ENCODE measurements around the gene FHOD3.

The FHOD3 gene

DNA sequence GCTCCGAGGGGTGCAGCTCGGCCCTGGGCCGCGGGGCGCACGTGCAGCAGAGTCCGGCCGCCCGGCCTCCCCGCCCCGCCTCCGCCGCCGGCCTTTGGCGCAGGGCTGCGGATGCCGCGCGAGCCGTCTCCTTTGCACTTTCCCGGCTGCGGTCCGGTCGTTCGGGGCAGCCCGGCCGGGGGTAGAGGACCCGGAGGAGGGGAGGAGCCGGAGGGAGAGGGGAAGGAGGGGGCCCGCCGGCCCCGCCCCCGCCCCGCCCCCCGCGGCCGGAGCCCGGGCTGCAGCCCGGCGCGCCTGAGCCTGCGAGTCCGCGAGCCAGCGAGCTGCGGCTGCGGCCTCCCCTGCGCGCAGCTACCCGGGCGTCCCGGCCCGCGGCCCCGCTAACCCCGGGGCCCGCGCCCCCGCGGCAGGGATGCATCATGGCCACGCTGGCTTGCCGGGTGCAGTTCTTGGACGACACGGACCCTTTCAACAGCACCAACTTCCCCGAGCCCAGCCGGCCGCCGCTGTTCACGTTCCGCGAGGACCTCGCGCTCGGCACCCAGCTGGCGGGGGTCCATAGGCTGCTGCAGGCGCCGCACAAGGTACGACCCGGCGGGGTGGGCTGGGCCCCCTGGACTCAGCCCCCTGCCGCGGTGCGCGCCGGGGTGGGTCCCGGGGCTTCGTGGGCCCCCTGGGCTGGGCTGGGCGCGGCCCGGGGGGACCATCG, at the start of gene FHOD3:
FHOD3 (plus strand) TSS at position 297 of the 709 bp plus-strand sequence; CDS start at position 420, 123 bp downstream.
- DNase-seq: peak; percentile 39
- Mint-ChIP-seq H3K36me3 (ENCODE audit: low read depth) (no peaks in the 10 kb centered on the region), H3K4me3 (peak within 1 kb of the TSS; percentile 45)

GRCh38 chr18:36249392-36249791, 48.1 kb upstream of the FHOD3 start:
- H3K36me3 Mint-ChIP-seq (ENCODE audit: low read depth): no peaks in the 10 kb centered on the region
- H3K4me1 Mint-ChIP-seq (ENCODE audit: low read depth): no peaks in the 10 kb centered on the region
- H3K27ac Mint-ChIP-seq: no peak overlapping the region
- H3K27me3 Mint-ChIP-seq: peaks cover 70% of the 10 kb centered on the region
- H3K4me3 Mint-ChIP-seq: no peak overlapping the region
- no peak for DNase-seq
- peaks cover 10% of the 10 kb centered on the region for H3K9me3 Mint-ChIP-seq

More for the DNA sequence above, at the start of gene FHOD3:
- Mint-ChIP-seq H3K27ac (no peak within 1 kb of the TSS), H3K27me3 (peaks cover 33% of the 10 kb centered on the region), H3K4me1 (ENCODE audit: low read depth) (no peaks in the 10 kb centered on the region), H3K9me3 (no peaks in the 10 kb centered on the region)

DNA sequence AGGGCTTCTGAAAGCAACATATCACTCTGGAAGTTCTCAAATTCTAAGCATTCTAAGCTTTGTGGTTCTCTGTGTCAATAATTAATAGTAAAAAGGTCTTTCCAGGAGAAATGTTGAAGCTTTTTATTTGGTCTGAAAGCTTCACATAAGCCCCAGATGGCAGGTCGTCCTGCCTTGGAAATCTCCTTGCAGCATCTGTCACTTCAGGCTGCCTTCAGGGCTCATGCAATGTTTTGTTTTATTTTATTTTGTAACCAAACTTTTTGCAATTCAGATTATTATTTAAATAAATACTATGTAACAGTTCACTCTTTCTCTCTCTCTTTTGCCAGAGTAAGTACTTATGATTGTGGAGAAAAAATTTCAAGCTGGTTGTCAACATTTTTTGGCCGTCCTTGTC, 46.7 kb upstream of the FHOD3 start:
- no peak for DNase-seq
- no peak overlapping the region for H3K4me3 Mint-ChIP-seq
- H3K36me3 Mint-ChIP-seq (ENCODE audit: low read depth): no peaks in the 10 kb centered on the region
- no peak overlapping the region for H3K27ac Mint-ChIP-seq
- H3K4me1 Mint-ChIP-seq (ENCODE audit: low read depth): no peaks in the 10 kb centered on the region
- peaks cover 58% of the 10 kb centered on the region for H3K27me3 Mint-ChIP-seq
- H3K9me3 Mint-ChIP-seq: peaks cover 6% of the 10 kb centered on the region

GRCh38 chr18:36255072-36255698, 42.3 kb upstream of the FHOD3 start:
- Mint-ChIP-seq H3K4me3 (no peak overlapping the region), H3K4me1 (ENCODE audit: low read depth) (no peaks in the 10 kb centered on the region), H3K9me3 (no peaks in the 10 kb centered on the region), H3K27ac (no peak overlapping the region), H3K27me3 (peaks cover 21% of the 10 kb centered on the region), H3K36me3 (ENCODE audit: low read depth) (no peaks in the 10 kb centered on the region)
- DNase-seq: no peak

DNA sequence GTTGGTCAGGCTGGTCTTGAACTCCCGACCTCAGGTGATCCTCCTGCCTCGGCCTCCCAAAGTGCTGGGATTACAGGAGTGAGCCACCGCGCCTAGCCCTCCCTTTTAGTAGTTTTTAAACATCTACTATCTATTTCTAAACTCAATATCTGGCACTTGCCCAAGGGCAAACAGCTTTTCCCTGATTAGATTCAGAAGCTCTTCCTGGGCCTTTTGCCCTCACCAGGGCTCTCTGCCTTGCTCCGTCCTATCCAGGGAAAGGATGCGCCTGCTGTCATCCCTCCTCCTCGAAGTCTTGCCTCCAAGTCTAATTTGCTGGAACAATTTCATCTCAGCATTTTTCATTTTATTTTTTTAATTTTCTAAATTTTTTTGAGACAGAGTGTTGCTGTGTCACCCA, 41.4 kb upstream of the FHOD3 start:
- Mint-ChIP-seq H3K9me3 (no peaks in the 10 kb centered on the region), H3K4me3 (no peak overlapping the region), H3K27me3 (peaks cover 18% of the 10 kb centered on the region), H3K4me1 (ENCODE audit: low read depth) (no peaks in the 10 kb centered on the region), H3K27ac (no peak overlapping the region), H3K36me3 (ENCODE audit: low read depth) (no peaks in the 10 kb centered on the region)
- DNase-seq: no peak

GRCh38 chr18:36262971-36263370, 34.5 kb upstream of the FHOD3 start:
- Mint-ChIP-seq H3K27ac (no peak overlapping the region), H3K27me3 (no peaks in the 10 kb centered on the region), H3K4me1 (ENCODE audit: low read depth) (no peaks in the 10 kb centered on the region), H3K4me3 (no peak overlapping the region), H3K36me3 (ENCODE audit: low read depth) (no peaks in the 10 kb centered on the region), H3K9me3 (no peaks in the 10 kb centered on the region)
- DNase-seq: no peak

DNA sequence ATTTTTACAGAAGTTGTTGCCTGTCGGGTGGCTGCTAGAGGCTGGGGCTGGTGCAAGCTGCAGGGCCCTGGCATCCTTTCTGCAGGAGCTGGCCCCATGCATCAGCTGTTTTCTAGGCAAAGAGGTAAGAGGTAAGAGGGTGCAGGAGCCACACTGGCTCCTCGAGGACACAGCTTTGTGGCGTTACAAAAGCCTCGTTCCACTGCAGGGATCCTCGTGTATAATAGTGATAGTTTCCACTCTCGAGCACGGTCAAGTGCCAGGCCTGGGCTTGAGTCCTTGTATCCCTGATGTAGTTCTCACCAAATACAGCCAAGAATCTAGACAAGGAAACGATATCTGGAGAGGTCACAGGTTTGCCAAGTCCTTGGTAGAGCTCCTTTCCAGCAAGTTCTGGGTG, 33.2 kb upstream of the FHOD3 start:
- no peak overlapping the region for H3K4me3 Mint-ChIP-seq
- H3K9me3 Mint-ChIP-seq: no peaks in the 10 kb centered on the region
- no peaks in the 10 kb centered on the region for H3K36me3 Mint-ChIP-seq (ENCODE audit: low read depth)

DNA sequence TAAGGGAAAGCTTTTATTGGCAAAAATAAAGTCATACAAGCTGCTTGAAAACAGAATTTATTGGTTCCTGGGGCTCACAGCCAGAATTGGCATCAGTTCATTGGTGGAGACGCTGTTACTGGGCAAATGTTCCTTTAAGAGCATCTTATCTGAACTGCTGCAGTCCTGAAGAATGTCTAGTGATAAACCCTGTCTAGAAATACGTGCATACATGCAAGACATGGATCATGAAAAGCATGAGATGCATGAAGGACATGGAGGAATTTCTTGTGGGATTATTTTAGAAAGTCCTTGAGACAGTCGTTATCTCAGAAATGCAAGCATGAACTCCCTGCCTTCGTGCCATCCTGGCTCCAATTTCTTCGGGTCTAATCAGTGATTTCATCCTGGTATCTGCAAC, 32.5 kb upstream of the FHOD3 start:
- H3K4me1 Mint-ChIP-seq (ENCODE audit: low read depth): no peaks in the 10 kb centered on the region
- H3K27me3 Mint-ChIP-seq: peaks cover 6% of the 10 kb centered on the region
- H3K4me3 Mint-ChIP-seq: no peak overlapping the region
- no peaks in the 10 kb centered on the region for H3K36me3 Mint-ChIP-seq (ENCODE audit: low read depth)
- H3K9me3 Mint-ChIP-seq: no peaks in the 10 kb centered on the region
- no peak for DNase-seq
- no peak overlapping the region for H3K27ac Mint-ChIP-seq

More for the DNA sequence above, 33.2 kb upstream of the FHOD3 start:
- no peak for DNase-seq
- Mint-ChIP-seq H3K4me1 (ENCODE audit: low read depth) (no peaks in the 10 kb centered on the region), H3K27ac (no peak overlapping the region), H3K27me3 (no peaks in the 10 kb centered on the region)

- H3K27me3 Mint-ChIP-seq: peaks cover 12% of the 10 kb centered on the region
- no peaks in the 10 kb centered on the region for H3K4me1 Mint-ChIP-seq (ENCODE audit: low read depth)
- no peaks in the 10 kb centered on the region for H3K36me3 Mint-ChIP-seq (ENCODE audit: low read depth)
- no peak overlapping the region for H3K4me3 Mint-ChIP-seq
- H3K9me3 Mint-ChIP-seq: no peaks in the 10 kb centered on the region
- no peak overlapping the region for H3K27ac Mint-ChIP-seq
- no peak for DNase-seq
These were observed 28.4 kb upstream of the FHOD3 start for GRCh38 chr18:36269157-36269556.

DNA sequence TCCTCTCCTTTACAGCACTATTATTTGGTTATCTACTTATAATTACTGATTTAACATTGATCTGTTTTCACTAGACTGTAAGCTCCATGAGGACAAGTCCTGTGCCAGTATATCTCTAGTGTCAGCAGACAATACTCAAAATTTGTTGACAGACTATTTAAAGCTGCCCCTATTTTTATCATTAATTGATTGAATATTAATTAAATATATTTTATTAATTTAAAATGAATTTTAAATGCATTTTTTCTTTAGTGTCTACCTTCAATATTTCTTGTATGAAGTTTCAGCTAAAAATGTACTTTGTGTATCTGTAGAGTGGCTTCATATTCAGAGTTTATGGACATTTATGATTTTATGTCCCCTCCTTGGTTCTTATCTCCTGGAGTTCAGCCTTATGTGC, 26.4 kb upstream of the FHOD3 start:
- no peak overlapping the region for H3K4me3 Mint-ChIP-seq
- H3K27ac Mint-ChIP-seq: no peak overlapping the region
- no peaks in the 10 kb centered on the region for H3K36me3 Mint-ChIP-seq (ENCODE audit: low read depth)
- H3K9me3 Mint-ChIP-seq: no peaks in the 10 kb centered on the region
- no peaks in the 10 kb centered on the region for H3K4me1 Mint-ChIP-seq (ENCODE audit: low read depth)
- DNase-seq: no peak
- H3K27me3 Mint-ChIP-seq: peaks cover 20% of the 10 kb centered on the region

- H3K9me3 Mint-ChIP-seq: no peaks in the 10 kb centered on the region
- no peak overlapping the region for H3K4me3 Mint-ChIP-seq
- H3K36me3 Mint-ChIP-seq (ENCODE audit: low read depth): no peaks in the 10 kb centered on the region
- H3K27ac Mint-ChIP-seq: no peak overlapping the region
- no peaks in the 10 kb centered on the region for H3K4me1 Mint-ChIP-seq (ENCODE audit: low read depth)
- no peak for DNase-seq
- H3K27me3 Mint-ChIP-seq: peaks cover 23% of the 10 kb centered on the region
These were observed 24.2 kb upstream of the FHOD3 start for GRCh38 chr18:36273347-36273746.

DNA sequence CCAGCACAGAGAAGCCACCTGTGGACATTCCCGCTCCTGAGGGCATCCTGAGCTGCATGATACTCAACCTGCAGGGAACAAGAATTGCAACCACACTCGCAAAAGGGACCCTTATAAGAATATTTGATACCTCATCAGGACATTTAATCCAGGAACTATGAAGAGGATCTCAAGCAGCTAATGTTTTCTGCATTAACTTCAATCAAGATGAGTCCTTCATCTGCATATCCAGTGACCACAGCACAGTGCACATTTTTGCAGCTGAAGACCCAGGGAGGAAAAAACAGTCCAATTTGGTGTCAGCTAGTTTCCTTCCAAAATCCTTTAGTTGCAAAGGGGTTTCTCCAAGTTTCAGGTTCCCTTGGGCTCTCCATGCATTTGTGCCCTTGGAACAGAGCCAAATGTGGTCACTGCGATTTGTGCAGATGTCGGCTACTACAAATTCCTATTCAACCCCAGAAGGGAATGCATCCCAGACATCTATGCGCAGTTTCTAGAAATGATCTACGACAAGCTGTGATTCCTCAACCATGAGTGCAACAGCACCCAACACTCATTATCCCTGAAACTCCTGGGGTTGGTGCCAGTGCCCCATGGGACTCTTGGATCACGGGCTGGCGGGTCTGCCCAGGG, 23.3 kb upstream of the FHOD3 start:
- Mint-ChIP-seq H3K9me3 (no peaks in the 10 kb centered on the region), H3K4me1 (ENCODE audit: low read depth) (no peaks in the 10 kb centered on the region), H3K4me3 (no peak overlapping the region), H3K27ac (no peak overlapping the region), H3K36me3 (ENCODE audit: low read depth) (no peaks in the 10 kb centered on the region), H3K27me3 (peaks cover 28% of the 10 kb centered on the region)
- no peak for DNase-seq

DNA sequence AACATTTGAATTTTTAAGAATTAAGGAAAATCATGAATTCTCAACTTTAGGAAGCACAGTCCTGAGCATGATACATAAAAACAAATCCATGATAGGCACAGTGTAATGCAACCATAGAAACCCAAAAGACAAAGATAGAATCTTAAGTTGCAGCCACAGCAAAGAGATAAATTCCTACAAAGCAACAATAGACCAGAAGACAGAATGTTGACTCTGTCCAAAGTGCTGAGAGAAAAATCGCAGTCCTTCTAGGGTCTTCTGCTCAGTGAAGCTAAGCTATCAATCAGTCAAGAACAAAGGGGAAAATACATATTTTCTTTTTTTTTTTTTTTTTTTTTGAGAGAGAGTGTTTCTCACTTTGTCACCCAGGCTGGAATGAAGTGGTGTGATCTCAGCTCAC, 22.0 kb upstream of the FHOD3 start:
- Mint-ChIP-seq H3K4me1 (ENCODE audit: low read depth) (no peaks in the 10 kb centered on the region), H3K4me3 (no peak overlapping the region), H3K27ac (no peak overlapping the region), H3K36me3 (ENCODE audit: low read depth) (no peaks in the 10 kb centered on the region), H3K27me3 (peaks cover 25% of the 10 kb centered on the region), H3K9me3 (no peaks in the 10 kb centered on the region)
- no peak for DNase-seq

GRCh38 chr18:36279001-36279400, 18.5 kb upstream of the FHOD3 start:
- Mint-ChIP-seq H3K27me3 (peaks cover 39% of the 10 kb centered on the region), H3K4me3 (no peak overlapping the region), H3K36me3 (ENCODE audit: low read depth) (no peaks in the 10 kb centered on the region), H3K27ac (no peak overlapping the region), H3K4me1 (ENCODE audit: low read depth) (no peaks in the 10 kb centered on the region), H3K9me3 (no peaks in the 10 kb centered on the region)
- DNase-seq: no peak

DNA sequence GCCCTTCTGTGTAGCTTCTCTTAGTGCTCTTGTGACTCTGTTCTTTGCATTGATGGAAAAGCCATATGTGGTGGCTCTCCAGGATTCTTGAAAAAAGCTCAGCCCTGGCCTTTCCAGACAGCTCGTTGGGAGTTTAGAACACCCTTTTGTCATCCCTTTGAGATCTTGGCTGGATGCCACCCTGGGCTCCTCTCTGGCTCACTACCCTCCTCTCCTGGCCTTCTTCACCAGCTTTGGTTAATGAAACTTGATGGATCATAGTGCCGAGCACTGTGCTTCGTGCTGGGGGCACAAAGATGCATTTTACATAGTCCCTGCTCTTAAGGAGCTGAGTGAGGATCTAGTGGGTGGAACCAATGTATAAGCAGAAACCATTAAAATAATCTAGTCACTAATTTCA, 15.6 kb upstream of the FHOD3 start:
- no peaks in the 10 kb centered on the region for H3K9me3 Mint-ChIP-seq
- H3K36me3 Mint-ChIP-seq (ENCODE audit: low read depth): no peaks in the 10 kb centered on the region
- H3K4me1 Mint-ChIP-seq (ENCODE audit: low read depth): peaks cover 2% of the 10 kb centered on the region
- no peak overlapping the region for H3K4me3 Mint-ChIP-seq
- H3K27ac Mint-ChIP-seq: no peak overlapping the region
- H3K27me3 Mint-ChIP-seq: peaks cover 42% of the 10 kb centered on the region
- DNase-seq: no peak

All from activated T-cell treated with anti-CD3 and anti-CD28 coated beads, Interleukin-2, amount 50 U/mL, for 24 hours (primary cell).